ENCODE results near the gene ELMO3.

DNA sequence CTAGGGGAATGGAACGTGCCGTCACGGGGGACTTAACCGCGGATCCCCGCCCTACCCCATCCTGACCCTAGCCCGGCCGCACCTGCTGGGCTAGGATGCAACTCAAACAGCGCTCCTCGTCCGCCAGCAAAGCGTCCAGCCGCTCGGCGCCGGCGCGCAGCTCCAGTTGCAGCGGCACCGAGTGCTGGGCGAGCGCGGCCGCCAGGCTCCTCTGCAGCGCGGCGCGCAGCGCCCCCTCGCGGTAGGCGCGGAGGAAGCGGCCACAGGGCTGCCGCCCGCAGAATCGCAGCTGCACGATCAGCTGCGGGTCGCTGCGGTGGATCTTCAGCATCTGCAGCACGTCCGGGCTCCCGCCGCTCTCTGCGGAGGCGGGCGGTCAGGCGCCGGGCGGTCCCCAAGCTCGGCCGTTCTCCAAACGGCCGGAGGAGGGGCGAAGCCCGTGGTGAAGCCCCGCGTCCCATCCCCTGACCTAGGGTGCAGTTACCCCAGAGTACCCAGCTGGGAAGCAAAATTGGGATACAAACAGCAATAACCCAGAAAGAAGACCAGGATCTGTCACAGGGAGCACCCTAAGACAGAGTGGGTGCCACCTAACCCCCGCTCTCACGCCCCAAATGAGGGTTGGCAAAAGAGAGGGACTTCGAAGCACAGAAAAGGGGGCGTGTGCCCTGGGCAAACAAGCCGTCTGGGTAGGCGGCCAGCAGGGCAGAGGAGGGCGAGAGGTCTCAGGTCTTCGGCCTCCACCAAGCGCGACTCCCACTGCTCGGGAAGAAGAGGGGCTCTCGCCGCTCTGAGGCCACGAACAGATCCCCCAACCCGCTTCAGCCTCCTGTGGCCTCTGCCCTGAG lies 43.4 kb upstream of the ELMO3 start:
- TF ChIP-seq, protein P1, sequence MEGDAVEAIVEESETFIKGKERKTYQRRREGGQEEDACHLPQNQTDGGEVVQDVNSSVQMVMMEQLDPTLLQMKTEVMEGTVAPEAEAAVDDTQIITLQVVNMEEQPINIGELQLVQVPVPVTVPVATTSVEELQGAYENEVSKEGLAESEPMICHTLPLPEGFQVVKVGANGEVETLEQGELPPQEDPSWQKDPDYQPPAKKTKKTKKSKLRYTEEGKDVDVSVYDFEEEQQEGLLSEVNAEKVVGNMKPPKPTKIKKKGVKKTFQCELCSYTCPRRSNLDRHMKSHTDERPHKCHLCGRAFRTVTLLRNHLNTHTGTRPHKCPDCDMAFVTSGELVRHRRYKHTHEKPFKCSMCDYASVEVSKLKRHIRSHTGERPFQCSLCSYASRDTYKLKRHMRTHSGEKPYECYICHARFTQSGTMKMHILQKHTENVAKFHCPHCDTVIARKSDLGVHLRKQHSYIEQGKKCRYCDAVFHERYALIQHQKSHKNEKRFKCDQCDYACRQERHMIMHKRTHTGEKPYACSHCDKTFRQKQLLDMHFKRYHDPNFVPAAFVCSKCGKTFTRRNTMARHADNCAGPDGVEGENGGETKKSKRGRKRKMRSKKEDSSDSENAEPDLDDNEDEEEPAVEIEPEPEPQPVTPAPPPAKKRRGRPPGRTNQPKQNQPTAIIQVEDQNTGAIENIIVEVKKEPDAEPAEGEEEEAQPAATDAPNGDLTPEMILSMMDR (IDR thresholded peaks at IDR 0.05): peak; percentile 96
- TF ChIP-seq TCF7L2 (IDR thresholded peaks at IDR 0.05; ENCODE audit: low read depth, low read length) (no peak), POLR2AphosphoS5 (IDR thresholded peaks at IDR 0.05; ENCODE audit: low read depth, low read length) (no peak), SIN3A (IDR thresholded peaks at IDR 0.05; ENCODE audit: borderline replicate concordance, insufficient read depth, low read depth, low read length) (no peak)
- TF ChIP-seq, protein P2, sequence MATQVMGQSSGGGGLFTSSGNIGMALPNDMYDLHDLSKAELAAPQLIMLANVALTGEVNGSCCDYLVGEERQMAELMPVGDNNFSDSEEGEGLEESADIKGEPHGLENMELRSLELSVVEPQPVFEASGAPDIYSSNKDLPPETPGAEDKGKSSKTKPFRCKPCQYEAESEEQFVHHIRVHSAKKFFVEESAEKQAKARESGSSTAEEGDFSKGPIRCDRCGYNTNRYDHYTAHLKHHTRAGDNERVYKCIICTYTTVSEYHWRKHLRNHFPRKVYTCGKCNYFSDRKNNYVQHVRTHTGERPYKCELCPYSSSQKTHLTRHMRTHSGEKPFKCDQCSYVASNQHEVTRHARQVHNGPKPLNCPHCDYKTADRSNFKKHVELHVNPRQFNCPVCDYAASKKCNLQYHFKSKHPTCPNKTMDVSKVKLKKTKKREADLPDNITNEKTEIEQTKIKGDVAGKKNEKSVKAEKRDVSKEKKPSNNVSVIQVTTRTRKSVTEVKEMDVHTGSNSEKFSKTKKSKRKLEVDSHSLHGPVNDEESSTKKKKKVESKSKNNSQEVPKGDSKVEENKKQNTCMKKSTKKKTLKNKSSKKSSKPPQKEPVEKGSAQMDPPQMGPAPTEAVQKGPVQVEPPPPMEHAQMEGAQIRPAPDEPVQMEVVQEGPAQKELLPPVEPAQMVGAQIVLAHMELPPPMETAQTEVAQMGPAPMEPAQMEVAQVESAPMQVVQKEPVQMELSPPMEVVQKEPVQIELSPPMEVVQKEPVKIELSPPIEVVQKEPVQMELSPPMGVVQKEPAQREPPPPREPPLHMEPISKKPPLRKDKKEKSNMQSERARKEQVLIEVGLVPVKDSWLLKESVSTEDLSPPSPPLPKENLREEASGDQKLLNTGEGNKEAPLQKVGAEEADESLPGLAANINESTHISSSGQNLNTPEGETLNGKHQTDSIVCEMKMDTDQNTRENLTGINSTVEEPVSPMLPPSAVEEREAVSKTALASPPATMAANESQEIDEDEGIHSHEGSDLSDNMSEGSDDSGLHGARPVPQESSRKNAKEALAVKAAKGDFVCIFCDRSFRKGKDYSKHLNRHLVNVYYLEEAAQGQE (IDR thresholded peaks at IDR 0.05; ENCODE audit: insufficient read depth in 1 of 2, low read depth in 2 of 2, low read length in 1 of 2): no peak
